Measurements from ENCODE around the gene TAS2R50. TPM values are rescaled to one million over a fixed set of nuclear protein-coding genes. Genes with fewer than 3 reads are reported as not detected.

Gene TAS2R50
- total and polyA plus RNA-seq, 2 donors (not counting 3 experiments of a cell fraction or from before 2014, with no cell fraction given), result 0.12 to 1.5 TPM

DNA sequence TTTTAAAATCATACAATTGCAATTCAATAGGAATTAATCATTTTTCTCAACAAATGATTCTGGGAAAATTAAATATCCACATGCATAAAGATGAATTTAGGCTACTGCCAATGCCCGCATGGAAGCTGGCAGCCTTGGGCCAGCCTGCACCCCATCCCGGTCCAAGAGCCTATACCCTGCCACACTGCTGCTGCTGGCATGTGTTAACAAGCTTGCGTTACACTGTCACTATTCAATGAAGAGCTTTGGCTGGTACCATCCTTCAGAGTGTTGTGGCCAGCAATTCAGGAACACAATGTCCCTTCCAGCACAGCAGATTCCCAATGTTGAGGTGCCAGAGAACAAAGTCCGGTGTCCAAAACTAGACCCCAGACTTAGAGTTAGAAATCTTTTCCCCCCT lies 34.1 kb downstream of the TAS2R50 start:
- Histone ChIP-seq H3K9me1 (replicated peaks; ENCODE audit: control insufficient read depth, extremely low read depth, insufficient read depth, low read length) (no peaks in the 10 kb centered on the region), H3K36me3 (ENCODE audit: control insufficient read depth in 2 of 2, extremely low read depth in 1 of 2, insufficient read depth in 2 of 2, low read length in 2 of 2) (no peaks in the 10 kb centered on the region), H2AFZ (ENCODE audit: low read depth, low read length) (no peak overlapping the region), H3K9ac (replicated peaks; ENCODE audit: extremely low read depth, insufficient read depth, low read length) (no peak overlapping the region), H3K27ac (ENCODE audit: insufficient read depth, low read depth, low read length) (no peak overlapping the region), H3K4me1 (ENCODE audit: control insufficient read depth, extremely low read depth, insufficient read depth, low read length) (no peaks in the 10 kb centered on the region), H4K20me1 (replicated peaks; ENCODE audit: control insufficient read depth, extremely low read depth, insufficient read depth, low read length) (no peaks in the 10 kb centered on the region), H3K27me3 (ENCODE audit: control insufficient read depth in 2 of 2, insufficient read depth in 2 of 2, low read length in 2 of 2) (no peaks in the 10 kb centered on the region), H3K9me3 (replicated peaks; ENCODE audit: control insufficient read depth, insufficient read depth, low read length) (no peaks in the 10 kb centered on the region), H3K4me2 (ENCODE audit: insufficient read depth, low read length) (no peak overlapping the region), H3K4me3 (replicated peaks in 1 of 3; ENCODE audit: insufficient read depth in 1 of 3, low read depth in 1 of 3, low read length in 3 of 3) (no peak overlapping the region), H3K79me2 (ENCODE audit: control insufficient read depth, insufficient read depth, low read length) (no peaks in the 10 kb centered on the region)
- no peak for DNase-seq (ENCODE audit: low read depth, low spot score)
- ChIA-PET CTCF (no interaction called here), POLR2A (no interaction called here)
- TF ChIP-seq GATA2 (IDR thresholded peaks at IDR 0.05; ENCODE audit: insufficient read depth, insufficient read length, low read depth, low read length), result no peak
- TF ChIP-seq, protein P1, sequence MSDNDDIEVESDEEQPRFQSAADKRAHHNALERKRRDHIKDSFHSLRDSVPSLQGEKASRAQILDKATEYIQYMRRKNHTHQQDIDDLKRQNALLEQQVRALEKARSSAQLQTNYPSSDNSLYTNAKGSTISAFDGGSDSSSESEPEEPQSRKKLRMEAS (IDR thresholded peaks at IDR 0.05; ENCODE audit: insufficient read depth, insufficient read length), result no peak
- FAIRE-seq, result no peak
- BruUV-seq (replicated peaks), result no TSS peak
- intact Hi-C loops (cut with micrococcal nuclease), result no loop called here
- dilution Hi-C loops (cut with MboI; ENCODE audit: extremely low pct_ligation_motif_present, low sequenced_read_pairs), result no loop called here

DNA sequence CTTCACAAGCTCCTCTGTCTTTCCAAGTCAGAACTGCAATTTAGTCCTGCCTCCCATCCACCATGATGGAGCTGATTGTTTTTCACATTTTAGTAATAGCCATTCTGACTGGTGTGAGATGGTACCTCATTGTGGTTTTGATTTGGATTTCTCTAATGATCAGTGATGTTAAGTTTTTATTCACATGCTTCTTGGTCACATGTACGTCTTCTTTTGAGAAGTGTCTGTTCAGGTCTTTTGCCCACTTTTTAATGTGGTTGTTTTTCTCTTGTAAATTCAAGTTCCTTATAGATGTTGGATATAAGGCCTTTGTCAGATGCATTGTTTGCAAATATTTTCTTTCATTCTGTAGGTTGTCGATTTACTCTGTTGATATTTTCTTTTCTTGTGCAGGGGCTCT lies 43.5 kb downstream of the TAS2R50 start:
- Histone ChIP-seq H3K9me3 (replicated peaks; ENCODE audit: control insufficient read depth, insufficient read depth, low read length) (no peaks in the 10 kb centered on the region), H3K9ac (replicated peaks; ENCODE audit: extremely low read depth, insufficient read depth, low read length) (no peak overlapping the region), H3K36me3 (ENCODE audit: control insufficient read depth in 2 of 2, extremely low read depth in 1 of 2, insufficient read depth in 2 of 2, low read length in 2 of 2) (no peaks in the 10 kb centered on the region), H2AFZ (ENCODE audit: low read depth, low read length) (no peak overlapping the region), H3K79me2 (ENCODE audit: control insufficient read depth, insufficient read depth, low read length) (no peaks in the 10 kb centered on the region), H3K4me1 (ENCODE audit: control insufficient read depth, extremely low read depth, insufficient read depth, low read length) (no peaks in the 10 kb centered on the region), H3K9me1 (replicated peaks; ENCODE audit: control insufficient read depth, extremely low read depth, insufficient read depth, low read length) (no peaks in the 10 kb centered on the region), H3K27ac (ENCODE audit: insufficient read depth, low read depth, low read length) (no peak overlapping the region), H3K4me2 (ENCODE audit: insufficient read depth, low read length) (no peak overlapping the region), H3K27me3 (ENCODE audit: control insufficient read depth in 2 of 2, insufficient read depth in 2 of 2, low read length in 2 of 2) (no peaks in the 10 kb centered on the region), H4K20me1 (replicated peaks; ENCODE audit: control insufficient read depth, extremely low read depth, insufficient read depth, low read length) (peaks cover 2% of the 10 kb centered on the region), H3K4me3 (replicated peaks in 1 of 3; ENCODE audit: insufficient read depth in 1 of 3, low read depth in 1 of 3, low read length in 3 of 3) (no peak overlapping the region)
- intact Hi-C loops (cut with micrococcal nuclease) (no loop called here), dilution Hi-C loops (cut with MboI; ENCODE audit: extremely low pct_ligation_motif_present, low sequenced_read_pairs) (no loop called here)
- DNase-seq (ENCODE audit: low read depth, low spot score) (no peak), FAIRE-seq (no peak)
- CTCF ChIA-PET, result interaction anchor here (1.0 to 1.1 kb wide), 3 partner anchors 8 to 228 kb away, joined by 3 read pairs; partner anchors contain the start of gene SMIM10L1
- TF ChIP-seq POLR2AphosphoS5 (IDR thresholded peaks at IDR 0.05; ENCODE audit: insufficient read depth, low read depth, low read length) (no peak), MYC (IDR thresholded peaks at IDR 0.05; ENCODE audit: low read depth, low read length) (no peak)
- no TSS peak for BruUV-seq (replicated peaks)
- POLR2A ChIA-PET, result no interaction called here
